Measurements from ENCODE around the gene PPP2R2C.

Gene PPP2R2C

GRCh38 chr4:6491235-6491634 is 18.8 kb upstream of the PPP2R2C start:
- no peak for DNase-seq (ENCODE audit: low read depth in 1 of 2, low spot score in 1 of 2)
- in situ Hi-C loops (cut with HindIII; ENCODE audit: low pct_unique_long_range_greater_than_20kb, low sequenced_read_pairs), result no loop called here
- no peak for TF ChIP-seq JUND (IDR thresholded peaks at IDR 0.05; ENCODE audit: low read depth)

GRCh38 chr4:6489927-6490326 is 17.5 kb upstream of the PPP2R2C start:
- DNase-seq (ENCODE audit: low read depth in 1 of 2, low spot score in 1 of 2), result no peak
- TF ChIP-seq JUND (IDR thresholded peaks at IDR 0.05; ENCODE audit: low read depth), result no peak
- in situ Hi-C loops (cut with HindIII; ENCODE audit: low pct_unique_long_range_greater_than_20kb, low sequenced_read_pairs), result no loop called here

- in situ Hi-C loops (cut with HindIII; ENCODE audit: low pct_unique_long_range_greater_than_20kb, low sequenced_read_pairs), result no loop called here
- no peak for DNase-seq (ENCODE audit: low read depth in 1 of 2, low spot score in 1 of 2)
- TF ChIP-seq JUND (IDR thresholded peaks at IDR 0.05; ENCODE audit: low read depth), result no peak
Observed at GRCh38 chr4:6487466-6487865, 15.1 kb upstream of the PPP2R2C start.

GRCh38 chr4:6480534-6481088 is 8.2 kb upstream of the PPP2R2C start:
- in situ Hi-C loops (cut with HindIII; ENCODE audit: low pct_unique_long_range_greater_than_20kb, low sequenced_read_pairs), result no loop called here
- no peak for TF ChIP-seq JUND (IDR thresholded peaks at IDR 0.05; ENCODE audit: low read depth)
- no peak for DNase-seq (ENCODE audit: low read depth in 1 of 2, low spot score in 1 of 2)

- in situ Hi-C loops (cut with HindIII; ENCODE audit: low pct_unique_long_range_greater_than_20kb, low sequenced_read_pairs), result no loop called here
- DNase-seq (ENCODE audit: low read depth in 1 of 2, low spot score in 1 of 2), result no peak
Observed at GRCh38 chr4:6478546-6479220, 6.3 kb upstream of the PPP2R2C start.

GRCh38 chr4:6476893-6477292 is 4.5 kb upstream of the PPP2R2C start:
- in situ Hi-C loops (cut with HindIII; ENCODE audit: low pct_unique_long_range_greater_than_20kb, low sequenced_read_pairs), result no loop called here
- TF ChIP-seq JUND (IDR thresholded peaks at IDR 0.05; ENCODE audit: low read depth), result no peak
- no peak for DNase-seq (ENCODE audit: low read depth in 1 of 2, low spot score in 1 of 2)

More at GRCh38 chr4:6478546-6479220, 6.3 kb upstream of the PPP2R2C start:
- TF ChIP-seq JUND (IDR thresholded peaks at IDR 0.05; ENCODE audit: low read depth), result no peak

GRCh38 chr4:6475492-6476020 is 3.1 kb upstream of the PPP2R2C start:
- DNase-seq (ENCODE audit: low read depth in 1 of 2, low spot score in 1 of 2), result no peak
- no peak for TF ChIP-seq JUND (IDR thresholded peaks at IDR 0.05; ENCODE audit: low read depth)

GRCh38 chr4:6474705-6475457 is 2.5 kb upstream of the PPP2R2C start:
- in situ Hi-C loops (cut with HindIII; ENCODE audit: low pct_unique_long_range_greater_than_20kb, low sequenced_read_pairs), result no loop called here
- no peak for TF ChIP-seq JUND (IDR thresholded peaks at IDR 0.05; ENCODE audit: low read depth)
- no peak for DNase-seq (ENCODE audit: low read depth in 1 of 2, low spot score in 1 of 2)

More at GRCh38 chr4:6475492-6476020, 3.1 kb upstream of the PPP2R2C start:
- in situ Hi-C loops (cut with HindIII; ENCODE audit: low pct_unique_long_range_greater_than_20kb, low sequenced_read_pairs), result no loop called here

GRCh38 chr4:6474053-6474568 is 1.7 kb upstream of the PPP2R2C start:
- DNase-seq (ENCODE audit: low read depth in 1 of 2, low spot score in 1 of 2), result peak in 1 of 2 experiments; percentile 52
- TF ChIP-seq JUND (IDR thresholded peaks at IDR 0.05; ENCODE audit: low read depth), result no peak
- in situ Hi-C loops (cut with HindIII; ENCODE audit: low pct_unique_long_range_greater_than_20kb, low sequenced_read_pairs), result no loop called here

GRCh38 chr4:6473264-6474052 is 1.0 kb upstream of the PPP2R2C start:
- no peak for DNase-seq (ENCODE audit: low read depth in 1 of 2, low spot score in 1 of 2)
- TF ChIP-seq JUND (IDR thresholded peaks at IDR 0.05; ENCODE audit: low read depth), result no peak
- in situ Hi-C loops (cut with HindIII; ENCODE audit: low pct_unique_long_range_greater_than_20kb, low sequenced_read_pairs), result no loop called here

GRCh38 chr4:6472008-6472386 is 417 bp downstream of the PPP2R2C start:
- DNase-seq (ENCODE audit: low read depth in 1 of 2, low spot score in 1 of 2), result no peak
- TF ChIP-seq JUND (IDR thresholded peaks at IDR 0.05; ENCODE audit: low read depth), result no peak
- in situ Hi-C loops (cut with HindIII; ENCODE audit: low pct_unique_long_range_greater_than_20kb, low sequenced_read_pairs), result no loop called here

Measured in T47D (cell line).